SKM-1 (cell line): Measurements from ENCODE around the gene MAP3K19.

ENCODE experiments used
- DNase-seq: peaks from one replicate; lab custom pipeline; 2025; ENCODE audit not compliant: unreplicated experiment; lab: John Stamatoyannopoulos, UW

The MAP3K19 gene

GRCh38 chr2:134934150-134934549 lies 113.1 kb downstream of the MAP3K19 start:
- DNase-seq, result no peak

- no peak for DNase-seq
Measured at GRCh38 chr2:134933732-134934131, 113.5 kb downstream of the MAP3K19 start.

DNA sequence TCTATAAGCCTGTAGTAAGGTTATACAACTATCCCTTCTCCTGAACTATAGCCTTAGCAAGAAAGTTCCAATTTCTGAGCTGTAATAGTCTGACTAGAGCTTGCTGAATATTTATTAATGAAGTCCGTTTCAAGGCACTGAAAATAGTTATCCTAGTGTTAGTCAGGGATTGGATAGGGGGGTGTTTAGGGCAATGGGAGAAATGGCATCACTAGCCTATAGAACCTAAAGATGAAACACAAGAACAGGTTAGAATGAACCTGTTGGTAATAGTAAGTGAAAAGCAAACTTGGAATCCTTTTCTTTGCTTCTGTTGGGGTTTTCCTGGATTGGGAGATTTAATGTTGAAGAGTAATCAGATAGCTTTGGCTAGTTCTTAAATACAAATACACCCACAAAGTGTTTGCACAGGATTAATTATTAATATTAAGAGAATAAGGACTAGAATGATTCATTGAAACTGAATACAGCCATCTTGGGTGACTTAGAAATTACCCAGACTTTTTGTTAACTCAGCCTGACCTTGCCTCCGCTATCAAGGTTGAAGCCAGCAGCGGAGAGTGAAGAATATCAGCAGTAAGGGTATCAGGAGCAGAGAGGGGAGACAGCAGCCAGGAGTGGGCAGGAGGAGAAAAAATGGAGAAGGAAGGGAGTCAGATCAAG lies 114.3 kb downstream of the MAP3K19 start:
- DNase-seq, result no peak

DNA sequence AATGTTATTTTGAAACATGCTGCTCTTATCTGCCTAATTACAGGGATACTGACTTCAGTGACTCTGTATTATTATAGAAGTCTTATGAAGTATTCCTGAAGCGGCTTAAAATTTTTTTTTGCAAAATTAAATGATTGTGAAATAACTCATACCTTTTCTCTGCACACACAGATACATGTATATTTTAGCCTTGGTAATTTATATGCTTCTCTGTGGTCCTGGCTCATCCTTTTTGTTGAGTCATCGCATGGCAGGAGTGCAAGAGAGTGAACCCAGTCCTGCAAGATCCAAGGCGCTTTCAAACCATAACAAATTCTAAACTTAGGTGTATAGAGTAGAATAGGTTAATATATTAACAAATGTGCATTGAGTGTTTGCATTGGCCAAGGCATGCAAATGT lies 120.1 kb downstream of the MAP3K19 start:
- DNase-seq, result no peak

DNA sequence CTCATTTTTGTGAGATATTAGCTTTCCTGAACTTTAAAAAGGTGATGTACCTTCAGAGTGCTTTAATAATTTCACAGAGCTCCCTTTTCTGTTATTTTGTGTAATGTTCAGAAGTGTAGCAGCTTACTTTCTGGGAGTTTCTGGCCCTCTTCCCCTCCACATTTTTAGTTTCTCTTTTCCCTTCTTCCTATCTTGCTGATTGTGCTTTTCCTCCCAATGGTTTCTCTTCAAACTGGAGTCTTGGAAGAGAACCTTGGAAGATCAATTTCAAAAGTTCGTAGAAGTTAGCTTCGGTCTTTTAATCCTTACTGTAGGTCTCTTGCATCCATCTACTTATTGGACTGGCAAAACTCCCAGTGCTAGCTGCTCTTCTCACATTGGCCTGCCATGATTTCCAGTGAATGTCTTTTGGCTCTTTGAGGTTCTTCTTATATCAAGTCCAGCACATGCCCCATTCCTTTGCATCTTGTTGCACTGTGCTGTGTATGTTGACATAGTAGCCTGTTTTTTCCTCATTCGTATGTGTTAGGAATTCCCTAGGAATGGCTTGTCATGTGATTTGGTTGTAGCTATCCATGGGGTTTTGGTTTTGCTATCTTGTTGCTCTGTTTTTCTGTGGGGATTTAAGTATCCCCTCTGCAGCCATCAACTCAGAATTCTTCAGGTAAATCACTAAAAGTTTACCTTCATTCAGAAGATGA lies 120.9 kb downstream of the MAP3K19 start:
- no peak for DNase-seq

- DNase-seq, result no peak
Measured at GRCh38 chr2:134924912-134925311, 122.3 kb downstream of the MAP3K19 start.

- no peak for DNase-seq
Measured at GRCh38 chr2:134919341-134920210, 127.7 kb downstream of the MAP3K19 start.

GRCh38 chr2:134918526-134919340 lies 128.5 kb downstream of the MAP3K19 start, which contains the start of gene CCNT2:
Gene CCNT2, plus strand, starts transcription at chr2:134918822. Its CDS starts 33 bp downstream, at chr2:134918855.
- peak; percentile 95 for DNase-seq

DNA sequence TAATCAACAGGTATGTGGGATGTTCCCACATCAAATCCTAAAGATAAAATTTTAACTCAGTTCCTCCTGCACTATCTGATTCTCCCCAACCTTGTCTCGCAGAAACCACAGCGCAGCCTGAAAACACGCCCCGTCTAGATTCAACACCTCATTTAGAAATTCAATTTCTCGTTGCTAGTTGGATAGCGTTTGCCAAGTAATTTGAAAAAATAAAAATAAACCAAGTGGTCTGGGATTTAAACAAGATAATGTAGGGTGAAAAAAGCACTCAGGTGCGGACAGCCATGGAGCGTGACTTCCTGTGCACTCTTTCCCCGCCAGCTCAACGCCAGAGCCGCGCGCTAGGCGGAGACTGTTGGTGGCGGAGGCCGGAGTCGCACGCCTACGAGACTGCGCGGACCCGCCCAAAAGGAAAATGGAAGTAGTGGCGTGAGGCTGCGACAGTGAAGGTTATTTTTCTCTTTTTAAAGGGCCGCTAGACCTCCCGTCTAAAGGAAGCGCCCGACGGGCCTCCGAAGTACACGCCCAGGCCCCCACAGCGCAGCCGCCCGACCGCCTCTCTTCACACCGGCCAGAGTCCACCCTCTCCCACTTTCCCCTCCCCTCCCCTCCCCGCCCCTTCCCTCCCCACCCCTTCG lies 129.2 kb downstream of the MAP3K19 start:
- DNase-seq, result peak; percentile 91

DNA sequence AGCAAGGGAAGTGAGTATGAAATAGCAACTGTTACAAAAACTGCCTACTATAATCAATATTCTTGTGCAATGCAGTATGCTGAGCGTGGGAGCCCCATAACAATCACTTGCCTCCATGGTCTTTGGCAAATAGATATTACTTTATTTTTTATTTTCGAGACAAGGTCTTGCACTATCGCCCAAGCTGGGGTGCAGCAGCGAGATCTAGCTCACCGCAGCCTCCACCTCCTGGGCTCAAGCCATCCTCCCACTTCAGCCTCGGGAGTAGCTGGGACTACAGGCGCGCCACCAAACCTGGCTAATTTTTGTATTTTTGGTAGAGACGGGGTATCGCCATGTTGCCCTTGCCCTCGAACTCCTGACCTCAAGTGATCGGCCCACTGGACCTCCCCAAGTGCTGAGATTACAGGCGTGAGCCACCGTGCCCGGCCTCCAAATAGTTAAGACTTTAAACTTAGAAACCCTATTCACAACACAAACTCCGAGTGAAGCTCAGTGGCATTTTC lies 129.8 kb downstream of the MAP3K19 start:
- no peak for DNase-seq
